PFSK-1 (cell line): Measurements from ENCODE around the gene CASZ1.

Experiments
- FOXP2 ChIP-seq: optimal IDR thresholded peaks from 2 replicates; pipeline ENCODE3; 2011; ENCODE audit warnings: borderline replicate concordance, control low read depth, inconsistent platforms; ENCODE audit not compliant: insufficient read depth; ENCODE audit errors: extremely low read length, extremely low read depth
- POLR2AphosphoS5 ChIP-seq: IDR thresholded peaks from 2 replicates; pipeline ENCODE4 v1.6.1; 2012; ENCODE audit warnings: low read depth, mild to moderate bottlenecking, control low read depth, low read length, moderate library complexity
- REST ChIP-seq, 2 experiments: IDR thresholded peaks; 2 replicates each; pipeline versions ENCODE4 v1.6.1 to v1.8.0; 2011 to 2012; ENCODE audit warnings: low read depth in 2 of 2, low read length in 2 of 2, control low read depth in 1 of 2, inconsistent platforms in 1 of 2, mild to moderate bottlenecking in 1 of 2, moderate library complexity in 1 of 2; ENCODE audit not compliant: insufficient read depth in 1 of 2
- SIN3A ChIP-seq: IDR thresholded peaks from 2 replicates; pipeline ENCODE4 v1.6.1; 2012; ENCODE audit warnings: mild to moderate bottlenecking, low read length, moderate library complexity, borderline replicate concordance; ENCODE audit not compliant: insufficient read depth
- TAF1 ChIP-seq: IDR thresholded peaks from 2 replicates; pipeline ENCODE4 v1.6.1; 2012; ENCODE audit warnings: low read length, control low read depth, borderline replicate concordance; ENCODE audit not compliant: insufficient read depth

Gene CASZ1

GRCh38 chr1:10795276-10796021 is 997 bp downstream of the CASZ1 start:
- no peak for TF ChIP-seq SIN3A
- no peak for TF ChIP-seq REST (IDR thresholded peaks at IDR 0.05; ENCODE audit: insufficient read depth in 1 of 2, low read depth in 2 of 2, low read length in 2 of 2)
- TF ChIP-seq FOXP2, result no peak
- TF ChIP-seq TAF1, result no peak
- no peak for TF ChIP-seq POLR2AphosphoS5

- TF ChIP-seq SIN3A (no peak), REST (IDR thresholded peaks at IDR 0.05; ENCODE audit: insufficient read depth in 1 of 2, low read depth in 2 of 2, low read length in 2 of 2) (no peak), TAF1 (no peak), FOXP2 (no peak), POLR2AphosphoS5 (no peak)
Observed at GRCh38 chr1:10794724-10795275, 1.6 kb downstream of the CASZ1 start.

- TF ChIP-seq SIN3A (no peak), FOXP2 (no peak), TAF1 (no peak), POLR2AphosphoS5 (no peak), REST (IDR thresholded peaks at IDR 0.05; ENCODE audit: insufficient read depth in 1 of 2, low read depth in 2 of 2, low read length in 2 of 2) (no peak)
Observed at GRCh38 chr1:10793129-10793651, 3.3 kb downstream of the CASZ1 start.

- TF ChIP-seq FOXP2, result no peak
- no peak for TF ChIP-seq SIN3A
- TF ChIP-seq POLR2AphosphoS5, result no peak
- TF ChIP-seq REST (IDR thresholded peaks at IDR 0.05; ENCODE audit: insufficient read depth in 1 of 2, low read depth in 2 of 2, low read length in 2 of 2), result no peak
- TF ChIP-seq TAF1, result no peak
Observed at GRCh38 chr1:10791105-10791951, 5.1 kb downstream of the CASZ1 start.
